ENCODE measurements around the gene GPR162. TPM values are rescaled to one million over a fixed set of nuclear protein-coding genes. Genes with fewer than 3 reads are reported as not detected.

Gene GPR162
- polyA plus RNA-seq, 1 experiment = 5.2 TPM

DNA sequence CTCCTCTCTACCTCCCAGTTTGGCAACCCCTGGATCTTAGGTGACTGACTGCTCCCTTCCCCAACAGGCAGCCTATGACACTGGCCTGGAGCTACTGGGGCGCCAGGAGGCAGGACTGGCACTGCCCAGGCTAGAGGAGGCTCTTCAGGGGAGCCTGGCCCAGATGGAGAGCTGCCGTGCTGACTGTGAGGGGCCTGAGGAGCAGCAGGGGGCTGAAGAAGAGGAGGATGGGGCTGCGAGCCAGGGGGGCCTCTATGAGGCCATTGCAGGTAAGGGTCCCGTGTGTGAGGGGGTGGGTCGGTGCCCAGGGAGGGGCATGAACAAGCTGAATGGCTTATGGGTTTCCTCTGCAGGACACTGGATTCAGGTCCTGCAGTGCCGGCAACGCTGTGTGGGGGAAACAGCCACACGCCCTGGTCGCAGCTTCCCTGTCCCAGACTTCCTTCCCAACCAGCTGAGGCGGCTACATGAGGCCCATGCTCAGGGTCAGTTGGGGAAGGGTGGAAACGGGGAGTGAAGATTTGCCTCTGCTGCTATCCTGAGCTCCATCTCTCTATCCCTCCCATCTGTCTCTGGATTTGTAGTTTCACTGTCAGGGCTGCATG is 8.8 kb downstream of the GPR162 start:
- ChIA-PET CTCF (interaction anchor here (0.9 to 11.8 kb wide), 2 partner anchors 39 to 77 kb away, joined by 4 to 165 read pairs; partner anchors contain the start of gene MLF2), POLR2A (interaction anchor here (0.8 to 3.6 kb wide), 3 partner anchors 11 to 77 kb away, joined by 3 to 14 read pairs (median 7); partner anchors contain the start of genes CDCA3, GNB3 and USP5)
- peak overlapping the region; percentile 91 for H3K4me3 ChIP-seq (ENCODE audit: low read depth, low read length)
- H3K27me3 ChIP-seq (ENCODE audit: control insufficient read depth, insufficient read depth, low read length) = no peaks in the 10 kb centered on the region
- H3K27ac ChIP-seq (ENCODE audit: low read depth, low read length) = no peak overlapping the region
- no peaks in the 10 kb centered on the region; the same call in 1 of the 2 replicates for H3K9me3 ChIP-seq (ENCODE audit: control insufficient read depth, insufficient read depth, low read length)
- DNase-seq (ENCODE audit: low read depth, low spot score) = no peak
- TF ChIP-seq CTCF (IDR thresholded peaks at IDR 0.05; ENCODE audit: low read depth, low read length) = no peak

DNA sequence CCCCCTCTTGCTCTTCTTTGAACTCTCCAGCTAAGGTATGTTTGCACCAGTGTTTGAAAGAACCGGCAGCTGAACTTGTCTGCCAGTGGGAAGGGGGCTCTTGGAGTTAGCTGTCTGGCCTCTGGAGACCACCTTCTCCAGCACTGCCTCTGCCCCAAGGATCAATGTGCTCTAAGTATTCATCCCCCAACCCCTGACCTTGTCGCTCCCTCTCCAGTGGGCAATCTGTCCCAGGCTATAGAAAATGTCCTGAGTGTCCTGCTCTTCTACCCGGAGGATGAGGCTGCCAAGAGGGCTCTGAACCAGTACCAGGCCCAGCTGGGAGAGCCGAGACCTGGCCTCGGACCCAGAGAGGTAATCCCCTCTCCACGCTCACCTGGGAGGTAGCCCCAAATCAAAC is 9.4 kb downstream of the GPR162 start:
- POLR2A ChIA-PET = interaction anchor here (0.8 to 3.6 kb wide), 4 partner anchors 10 to 77 kb away, joined by 3 to 14 read pairs (median 5); partner anchors contain the start of genes CDCA3, GNB3 and USP5
- no peak for TF ChIP-seq CTCF (IDR thresholded peaks at IDR 0.05; ENCODE audit: low read depth, low read length)

DNA sequence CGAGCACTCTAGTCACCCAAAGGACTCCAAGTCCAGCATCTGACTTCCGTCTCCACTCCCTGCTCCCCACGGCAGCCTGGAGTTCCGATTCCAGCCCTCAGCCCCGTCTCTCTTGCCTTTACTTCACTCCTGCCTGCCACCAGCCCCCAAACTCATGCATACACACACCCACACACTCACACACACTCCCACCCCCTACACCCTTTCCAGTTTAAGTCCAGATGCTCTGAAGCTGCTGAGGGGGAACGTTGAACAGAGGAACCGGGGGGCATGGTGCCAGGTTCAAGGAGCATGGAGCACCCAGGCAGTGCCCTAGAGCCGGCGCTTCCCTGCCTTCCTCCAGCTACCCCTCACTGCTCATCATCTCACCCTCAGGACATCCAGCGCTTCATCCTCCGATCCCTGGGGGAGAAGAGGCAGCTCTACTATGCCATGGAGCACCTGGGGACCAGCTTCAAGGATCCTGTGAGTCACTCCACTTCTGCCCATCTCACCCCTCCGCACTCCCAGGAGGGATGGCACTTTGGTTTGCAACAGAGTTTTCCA is 9.9 kb downstream of the GPR162 start:
- DNase-seq (ENCODE audit: low read depth, low spot score) = no peak
- H3K27ac ChIP-seq (ENCODE audit: low read depth, low read length) = no peak overlapping the region
- H3K9me3 ChIP-seq (ENCODE audit: control insufficient read depth, insufficient read depth, low read length) = no peaks in the 10 kb centered on the region; the same call in 1 of the 2 replicates
- CTCF ChIA-PET = interaction anchor here (1.0 to 2.3 kb wide), 3 partner anchors 38 to 294 kb away, joined by 3 to 9 read pairs (median 3); partner anchors contain the start of gene MLF2
- no peak overlapping the region for H3K4me3 ChIP-seq (ENCODE audit: low read depth, low read length)
- POLR2A ChIA-PET = interaction anchor here (1.0 kb wide), 1 partner anchor 21 kb away, joined by 3 read pairs; the partner anchor contains the start of gene USP5
- no peaks in the 10 kb centered on the region for H3K27me3 ChIP-seq (ENCODE audit: control insufficient read depth, insufficient read depth, low read length)
- TF ChIP-seq CTCF (IDR thresholded peaks at IDR 0.05; ENCODE audit: low read depth, low read length) = no peak

More for the DNA sequence above, 9.4 kb downstream of the GPR162 start:
- no peaks in the 10 kb centered on the region for H3K27me3 ChIP-seq (ENCODE audit: control insufficient read depth, insufficient read depth, low read length)
- no peak overlapping the region for H3K27ac ChIP-seq (ENCODE audit: low read depth, low read length)
- CTCF ChIA-PET = interaction anchor here (11.8 kb wide), 1 partner anchor 78 kb away, joined by 165 read pairs; the partner anchor contains the start of gene MLF2
- no peaks in the 10 kb centered on the region; the same call in 1 of the 2 replicates for H3K9me3 ChIP-seq (ENCODE audit: control insufficient read depth, insufficient read depth, low read length)
- no peak overlapping the region for H3K4me3 ChIP-seq (ENCODE audit: low read depth, low read length)
- DNase-seq (ENCODE audit: low read depth, low spot score) = no peak

DNA sequence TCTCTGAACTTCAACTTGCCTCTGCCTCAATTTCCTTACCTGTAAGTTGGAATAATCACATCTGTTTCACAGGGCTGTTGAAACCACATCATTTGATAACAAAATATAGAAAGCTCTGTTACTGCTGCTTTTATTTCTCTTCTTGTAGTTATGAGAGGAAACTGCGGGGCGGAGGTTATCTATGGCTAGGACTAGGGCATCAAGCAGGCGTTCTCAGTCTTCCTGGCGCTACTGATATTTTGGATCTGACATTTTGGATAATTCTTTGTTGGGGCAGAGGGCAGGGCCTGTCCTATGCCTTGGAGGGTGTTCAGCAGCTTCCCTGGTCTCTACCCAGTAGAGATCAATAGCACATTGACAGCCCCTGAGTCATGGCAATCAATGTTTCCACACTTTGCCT is 10.5 kb downstream of the GPR162 start:
- no peak for DNase-seq (ENCODE audit: low read depth, low spot score)
- Histone ChIP-seq H3K4me3 (ENCODE audit: low read depth, low read length) (no peak overlapping the region), H3K27ac (ENCODE audit: low read depth, low read length) (no peak overlapping the region), H3K27me3 (ENCODE audit: control insufficient read depth, insufficient read depth, low read length) (no peaks in the 10 kb centered on the region), H3K9me3 (ENCODE audit: control insufficient read depth, insufficient read depth, low read length) (no peaks in the 10 kb centered on the region; the same call in 1 of the 2 replicates)
- ChIA-PET POLR2A (interaction anchor here (0.6 to 1.0 kb wide), 2 partner anchors 20 to 183 kb away, joined by 3 to 4 read pairs; partner anchors contain the start of gene USP5), CTCF (interaction anchor here (1.0 to 2.3 kb wide), 4 partner anchors 37 to 295 kb away, joined by 3 to 9 read pairs (median 4); partner anchors contain the start of genes MLF2 and PTMS)
- TF ChIP-seq CTCF (IDR thresholded peaks at IDR 0.05; ENCODE audit: low read depth, low read length) = no peak

Measured in AG04450 (cell line).